ENCODE measurements around the gene MCUB. TPM values are rescaled to one million over a fixed set of nuclear protein-coding genes. Genes with fewer than 3 reads are reported as not detected.

Gene MCUB
- total RNA-seq, 2 donors from 2014 or later, result 1.00 to 5.2 TPM

DNA sequence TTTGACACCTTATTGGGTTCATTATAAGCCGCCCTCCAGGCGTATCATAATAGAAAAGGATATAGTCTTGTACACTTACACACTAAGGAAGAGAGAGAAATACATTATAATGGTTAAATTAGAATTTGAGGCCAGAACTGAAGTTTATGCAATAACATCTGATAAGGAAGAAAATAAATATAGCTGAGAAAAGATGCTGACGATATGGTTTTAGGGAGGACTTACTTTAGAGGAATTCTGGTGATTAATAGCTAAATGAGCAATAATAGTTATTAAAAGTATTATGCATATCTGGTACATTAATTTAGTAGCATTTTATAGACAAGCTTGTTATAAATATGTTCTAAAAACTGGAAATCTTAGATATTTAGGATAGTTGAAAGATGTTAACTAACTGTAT is 12.1 kb downstream of the MCUB start:
- H3K9ac ChIP-seq (ENCODE audit: extremely low read depth, low read length, poor library complexity, severe bottlenecking), result no peak overlapping the region
- H3K9me3 Mint-ChIP-seq, result no peaks in the 10 kb centered on the region
- no peak overlapping the region for H3K27ac Mint-ChIP-seq
- H3K4me3 ChIP-seq (ENCODE audit: low read length), result no peak overlapping the region
- no peaks in the 10 kb centered on the region for H3K36me3 ChIP-seq (ENCODE audit: control insufficient read depth, insufficient read depth, low read length)
- no peak overlapping the region for H3K4me3 Mint-ChIP-seq
- no peaks in the 10 kb centered on the region for H3K4me1 Mint-ChIP-seq
- no peak for DNase-seq
- H3K4me1 ChIP-seq (ENCODE audit: control insufficient read depth, insufficient read depth, low read length), result no peaks in the 10 kb centered on the region
- no peaks in the 10 kb centered on the region for H3K36me3 Mint-ChIP-seq (ENCODE audit: low read depth)
- H3K27me3 ChIP-seq (ENCODE audit: control insufficient read depth, insufficient read depth, low read length, poor library complexity, severe bottlenecking), result no peaks in the 10 kb centered on the region
- no peaks in the 10 kb centered on the region for H3K27me3 Mint-ChIP-seq (ENCODE audit: insufficient read depth)
- no peak overlapping the region for H3K27ac ChIP-seq (ENCODE audit: low read depth, low read length)
- TF ChIP-seq, protein P1, sequence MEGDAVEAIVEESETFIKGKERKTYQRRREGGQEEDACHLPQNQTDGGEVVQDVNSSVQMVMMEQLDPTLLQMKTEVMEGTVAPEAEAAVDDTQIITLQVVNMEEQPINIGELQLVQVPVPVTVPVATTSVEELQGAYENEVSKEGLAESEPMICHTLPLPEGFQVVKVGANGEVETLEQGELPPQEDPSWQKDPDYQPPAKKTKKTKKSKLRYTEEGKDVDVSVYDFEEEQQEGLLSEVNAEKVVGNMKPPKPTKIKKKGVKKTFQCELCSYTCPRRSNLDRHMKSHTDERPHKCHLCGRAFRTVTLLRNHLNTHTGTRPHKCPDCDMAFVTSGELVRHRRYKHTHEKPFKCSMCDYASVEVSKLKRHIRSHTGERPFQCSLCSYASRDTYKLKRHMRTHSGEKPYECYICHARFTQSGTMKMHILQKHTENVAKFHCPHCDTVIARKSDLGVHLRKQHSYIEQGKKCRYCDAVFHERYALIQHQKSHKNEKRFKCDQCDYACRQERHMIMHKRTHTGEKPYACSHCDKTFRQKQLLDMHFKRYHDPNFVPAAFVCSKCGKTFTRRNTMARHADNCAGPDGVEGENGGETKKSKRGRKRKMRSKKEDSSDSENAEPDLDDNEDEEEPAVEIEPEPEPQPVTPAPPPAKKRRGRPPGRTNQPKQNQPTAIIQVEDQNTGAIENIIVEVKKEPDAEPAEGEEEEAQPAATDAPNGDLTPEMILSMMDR (conservative IDR thresholded peaks at IDR 0.05), result no peak
- H3K9me3 ChIP-seq (ENCODE audit: control insufficient read depth, low read length), result no peaks in the 10 kb centered on the region
- 86% methylated on average over 3 of the region's 3 CpGs; no CpG with 5 or more reads in 1 of the 2 experiments for WGBS, 2 experiments (ENCODE audit: insufficient coverage in 1 of 2, insufficient read length in 1 of 2)

DNA sequence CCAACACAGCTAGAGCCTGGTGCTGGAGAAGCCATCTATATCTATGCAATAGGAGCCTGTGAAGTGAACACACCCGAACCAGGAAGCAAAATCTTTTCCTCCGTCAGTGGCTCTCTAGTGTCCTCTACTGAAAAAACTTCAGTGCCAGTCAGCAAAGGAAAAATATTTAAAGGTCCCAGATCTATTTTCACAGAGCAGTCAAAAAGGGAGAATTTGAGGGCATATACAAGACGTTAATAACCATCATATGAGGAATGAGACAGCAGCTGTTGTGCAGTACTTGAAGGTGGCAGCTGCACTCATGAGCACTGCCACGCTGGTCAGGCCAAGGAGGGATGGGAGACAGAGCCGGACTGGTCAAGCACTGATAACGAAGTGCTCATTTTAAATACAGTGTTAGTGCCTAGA is 14.4 kb downstream of the MCUB start:
- Mint-ChIP-seq H3K27ac (no peak overlapping the region), H3K4me3 (no peak overlapping the region), H3K4me1 (no peaks in the 10 kb centered on the region), H3K27me3 (ENCODE audit: insufficient read depth) (no peaks in the 10 kb centered on the region), H3K36me3 (ENCODE audit: low read depth) (no peaks in the 10 kb centered on the region), H3K9me3 (peaks cover under 1% of the 10 kb centered on the region)
- no peaks in the 10 kb centered on the region for H3K9me3 ChIP-seq (ENCODE audit: control insufficient read depth, low read length)
- H3K4me3 ChIP-seq (ENCODE audit: low read length), result no peak overlapping the region
- H3K4me1 ChIP-seq (ENCODE audit: control insufficient read depth, insufficient read depth, low read length), result no peaks in the 10 kb centered on the region
- no peak overlapping the region for H3K9ac ChIP-seq (ENCODE audit: extremely low read depth, low read length, poor library complexity, severe bottlenecking)
- H3K27ac ChIP-seq (ENCODE audit: low read depth, low read length), result no peak overlapping the region
- TF ChIP-seq, protein P1 (conservative IDR thresholded peaks at IDR 0.05), result no peak
- WGBS, 2 experiments (ENCODE audit: insufficient coverage in 1 of 2, insufficient read length in 1 of 2), result 88 to 90% methylated on average over 5 to 6 of the region's 6 CpGs
- no peaks in the 10 kb centered on the region for H3K36me3 ChIP-seq (ENCODE audit: control insufficient read depth, insufficient read depth, low read length)
- no peak for DNase-seq
- H3K27me3 ChIP-seq (ENCODE audit: control insufficient read depth, insufficient read depth, low read length, poor library complexity, severe bottlenecking), result no peaks in the 10 kb centered on the region

- H3K36me3 Mint-ChIP-seq (ENCODE audit: low read depth), result no peaks in the 10 kb centered on the region
- no peak overlapping the region for H3K27ac ChIP-seq (ENCODE audit: low read depth, low read length)
- no peaks in the 10 kb centered on the region for H3K27me3 ChIP-seq (ENCODE audit: control insufficient read depth, insufficient read depth, low read length, poor library complexity, severe bottlenecking)
- no peaks in the 10 kb centered on the region for H3K9me3 ChIP-seq (ENCODE audit: control insufficient read depth, low read length)
- no peak overlapping the region for H3K9ac ChIP-seq (ENCODE audit: extremely low read depth, low read length, poor library complexity, severe bottlenecking)
- no peaks in the 10 kb centered on the region for H3K36me3 ChIP-seq (ENCODE audit: control insufficient read depth, insufficient read depth, low read length)
- peaks cover 6% of the 10 kb centered on the region for H3K9me3 Mint-ChIP-seq
- no peak for DNase-seq
- 94 to 98% methylated on average over 5 to 7 of the region's 7 CpGs for WGBS, 2 experiments (ENCODE audit: insufficient coverage in 1 of 2, insufficient read length in 1 of 2)
- TF ChIP-seq, protein P1 (conservative IDR thresholded peaks at IDR 0.05), result no peak
- H3K4me1 Mint-ChIP-seq, result no peaks in the 10 kb centered on the region
- H3K4me1 ChIP-seq (ENCODE audit: control insufficient read depth, insufficient read depth, low read length), result no peaks in the 10 kb centered on the region
- no peak overlapping the region for H3K4me3 Mint-ChIP-seq
- H3K27me3 Mint-ChIP-seq (ENCODE audit: insufficient read depth), result no peaks in the 10 kb centered on the region
- H3K27ac Mint-ChIP-seq, result no peak overlapping the region
- no peak overlapping the region for H3K4me3 ChIP-seq (ENCODE audit: low read length)
These were observed 15.1 kb downstream of the MCUB start for GRCh38 chr4:109574931-109575804.

All from endodermal cell (in vitro differentiated cells).